GM21447 (cell line): Measurements from ENCODE around the gene WIPF3.
"Not testable (repeated sequence)": the region's sequence is repeated elsewhere in the genome, so short reads cannot be mapped to it uniquely, and the experiment has no call there.

Source experiments
- ATAC-seq: cut with Tn5 transposase; IDR thresholded peaks from one replicate; pipeline ENCODE4 v1.9.1; 2021; ENCODE audit not compliant: unreplicated experiment

Gene WIPF3

DNA sequence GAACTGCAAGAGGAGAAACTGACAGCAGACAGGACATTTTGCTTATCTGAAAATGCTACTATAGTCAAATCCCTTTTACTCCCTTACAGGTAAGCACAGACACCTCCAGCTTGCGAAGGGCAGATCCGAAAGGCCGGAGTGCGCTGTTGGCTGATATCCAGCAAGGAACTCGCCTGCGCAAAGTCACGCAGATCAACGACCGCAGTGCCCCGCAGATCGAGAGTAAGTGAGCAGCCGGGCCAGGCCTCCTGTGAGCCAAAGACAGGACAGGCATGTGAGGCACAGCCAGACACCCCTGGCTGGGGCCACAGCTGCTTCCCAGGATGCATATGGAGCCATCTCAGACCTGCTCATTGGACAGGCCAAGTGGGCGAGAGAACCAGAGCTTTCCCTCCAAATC is 69.4 kb downstream of the WIPF3 start:
- ATAC-seq, result no peak

- ATAC-seq, result no peak
Measured at GRCh38 chr7:29877196-29877595, 70.9 kb downstream of the WIPF3 start.

GRCh38 chr7:29878081-29878688 is 71.9 kb downstream of the WIPF3 start:
- ATAC-seq, result no peak

GRCh38 chr7:29879609-29880008 is 73.3 kb downstream of the WIPF3 start:
- no peak for ATAC-seq

DNA sequence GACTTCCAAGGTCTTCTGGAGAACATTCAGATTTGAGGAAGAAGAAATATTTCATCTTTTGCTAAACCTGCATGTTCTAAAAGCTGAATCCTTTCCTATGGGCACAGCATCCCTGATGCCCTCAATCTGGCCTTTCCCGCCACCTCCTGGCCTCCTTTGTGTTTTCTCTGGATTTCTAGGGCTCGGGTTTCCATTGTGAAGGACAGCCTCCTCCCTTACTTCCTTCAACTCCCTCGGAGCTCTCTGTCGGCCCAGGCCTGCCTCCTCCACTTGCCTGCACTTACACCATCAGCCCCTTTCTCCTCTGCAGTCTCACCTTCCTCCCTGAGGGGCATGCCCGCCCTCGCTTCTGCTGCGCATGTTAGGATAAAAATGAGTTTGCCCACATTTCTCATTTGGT is 75.4 kb downstream of the WIPF3 start:
- ATAC-seq, result no peak

DNA sequence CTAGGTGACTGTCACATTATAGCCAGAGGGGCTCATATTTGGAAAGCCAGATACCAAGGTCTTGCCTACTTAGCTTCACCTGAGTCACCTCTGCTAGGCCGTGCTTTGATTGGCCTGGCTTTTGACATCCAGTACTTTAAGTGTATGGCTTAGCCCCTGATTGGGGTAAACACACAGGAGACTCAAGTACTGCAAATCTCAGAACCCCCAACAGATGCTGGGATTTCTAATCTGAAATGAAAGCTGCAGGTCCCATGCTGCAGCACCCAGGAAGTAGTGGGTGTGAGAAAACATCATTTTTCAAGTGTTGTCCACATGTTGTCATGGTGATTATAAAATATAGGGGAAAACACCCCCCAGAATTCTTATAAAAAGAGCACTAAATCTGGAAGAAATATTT is 76.2 kb downstream of the WIPF3 start:
- no peak for ATAC-seq

GRCh38 chr7:29883462-29884398 is 77.4 kb downstream of the WIPF3 start:
- no peak for ATAC-seq

DNA sequence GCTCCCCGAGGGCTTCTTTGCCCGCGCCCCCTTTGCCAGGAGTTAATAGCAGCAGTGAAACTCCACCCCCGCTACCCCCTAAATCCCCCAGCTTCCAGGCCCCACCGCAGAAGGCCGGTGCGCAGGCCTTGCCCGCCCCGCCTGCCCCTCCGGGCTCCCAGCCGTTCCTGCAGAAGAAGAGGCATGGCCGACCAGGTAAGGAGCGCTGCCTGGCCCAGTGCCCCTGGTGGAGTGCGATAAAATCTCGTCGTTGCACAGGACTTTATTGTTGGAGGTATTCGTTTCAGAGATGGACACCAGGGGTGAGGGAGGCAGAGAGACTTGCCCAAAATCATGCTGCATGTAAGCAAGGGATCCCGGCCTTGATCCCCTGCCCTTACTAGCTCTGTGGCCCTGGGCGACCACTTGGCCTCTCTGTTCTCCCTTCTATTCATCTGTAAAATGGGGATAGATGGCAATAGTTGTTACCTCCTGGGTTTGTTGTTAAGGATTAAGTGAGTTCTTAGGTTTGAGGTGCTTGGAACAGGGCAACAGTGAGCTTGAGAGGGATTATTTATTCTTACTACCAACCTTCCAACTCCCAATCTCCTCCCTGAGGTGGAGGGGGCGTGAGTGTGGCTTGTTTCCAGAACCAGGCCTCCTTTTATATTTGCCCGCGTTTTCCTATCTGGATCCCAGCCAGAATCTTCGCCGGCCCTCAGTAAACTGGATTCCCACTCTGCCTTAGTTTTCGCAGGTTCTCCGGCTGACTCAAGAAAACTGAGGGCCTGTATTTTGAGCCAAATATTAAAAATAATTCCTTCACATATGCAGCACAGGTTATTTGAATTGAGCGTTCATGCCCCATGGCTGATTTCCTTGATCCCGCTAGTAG is 78.3 kb downstream of the WIPF3 start:
- no peak for ATAC-seq

- no peak for ATAC-seq
Measured at GRCh38 chr7:29885626-29886025, 79.3 kb downstream of the WIPF3 start.

GRCh38 chr7:29886827-29887226 is 80.5 kb downstream of the WIPF3 start:
- no peak for ATAC-seq

GRCh38 chr7:29888006-29888405 is 81.7 kb downstream of the WIPF3 start:
- no peak for ATAC-seq

DNA sequence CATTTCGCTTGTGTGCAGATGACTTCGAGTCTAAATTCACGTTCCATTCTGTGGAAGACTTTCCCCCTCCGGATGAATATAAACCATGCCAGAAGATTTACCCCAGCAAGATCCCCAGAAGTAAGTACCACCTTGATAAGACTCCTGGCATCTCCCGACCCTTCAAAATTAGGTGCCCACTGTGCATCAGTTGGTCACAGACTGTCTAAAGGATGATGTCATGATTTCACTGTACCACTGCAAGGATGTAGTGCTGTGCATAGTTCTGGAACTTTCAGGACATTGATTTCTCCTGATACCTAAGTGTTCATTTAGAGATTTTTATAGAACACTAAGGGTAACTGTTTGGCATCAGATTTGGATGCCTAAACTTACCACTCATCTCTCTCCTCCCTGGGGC is 83.0 kb downstream of the WIPF3 start:
- ATAC-seq, result no peak

DNA sequence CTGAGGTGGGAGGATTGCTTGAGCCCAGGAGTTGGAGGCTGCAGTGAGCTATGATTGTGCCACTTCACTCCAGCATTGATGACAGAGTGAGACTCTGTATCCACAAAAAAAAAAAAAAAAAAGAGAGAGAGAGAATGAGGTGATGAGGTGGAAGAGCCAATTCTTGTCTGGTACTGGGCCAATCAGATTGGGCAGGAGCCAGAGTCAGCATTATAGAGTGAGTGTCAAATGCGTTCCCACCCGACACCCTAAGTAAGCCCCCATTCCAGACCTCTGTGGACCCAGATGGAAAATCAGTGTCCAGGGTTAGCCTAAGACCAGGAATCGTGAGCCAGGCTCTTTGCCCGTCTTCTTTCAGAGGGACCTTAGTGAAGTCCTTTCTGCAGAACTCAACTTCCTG is 83.9 kb downstream of the WIPF3 start:
- ATAC-seq, result no peak

DNA sequence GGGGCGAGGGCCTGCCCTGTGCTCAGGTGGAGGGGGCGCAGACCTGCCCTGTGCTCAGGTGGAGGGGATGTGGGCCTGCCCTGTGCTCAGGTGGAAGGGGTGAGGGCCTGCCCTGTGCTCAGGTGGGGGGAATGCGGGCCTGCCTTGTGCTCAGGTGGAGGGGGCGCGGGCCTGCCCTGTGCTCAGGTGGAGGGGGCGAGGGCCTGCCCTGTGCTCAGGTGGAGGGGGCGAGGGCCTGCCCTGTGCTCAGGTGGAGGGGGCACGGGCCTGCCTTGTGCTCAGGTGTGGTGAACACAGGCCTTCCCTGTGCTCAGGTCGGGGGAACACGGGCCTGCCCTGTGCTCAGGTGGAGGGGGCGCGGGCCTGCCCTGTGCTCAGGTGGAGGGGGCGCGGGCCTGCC is 84.5 kb downstream of the WIPF3 start:
- ATAC-seq, result not testable (repeated sequence)

DNA sequence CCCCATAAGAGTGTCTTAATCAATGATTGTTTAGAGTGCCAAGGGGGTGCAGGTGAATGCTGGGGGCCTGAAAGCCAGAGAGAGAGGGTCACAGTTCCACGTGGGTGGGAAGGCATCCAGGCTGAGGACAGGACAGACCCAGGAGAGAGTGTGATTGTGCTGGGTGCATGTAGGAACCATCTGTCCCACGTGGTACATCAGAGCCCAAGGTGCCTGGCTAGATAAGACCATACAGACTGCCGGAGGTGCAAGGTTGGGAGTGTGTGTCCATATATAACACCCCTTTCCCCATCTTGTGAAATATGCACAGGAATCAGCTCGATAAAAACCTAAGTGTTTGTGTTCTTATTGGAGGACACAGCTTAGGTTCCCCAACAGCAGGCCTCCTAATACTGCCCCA is 85.5 kb downstream of the WIPF3 start:
- no peak for ATAC-seq

GRCh38 chr7:29892231-29892630 is 85.9 kb downstream of the WIPF3 start:
- no peak for ATAC-seq

GRCh38 chr7:29893351-29893965 is 87.2 kb downstream of the WIPF3 start:
- no peak for ATAC-seq

DNA sequence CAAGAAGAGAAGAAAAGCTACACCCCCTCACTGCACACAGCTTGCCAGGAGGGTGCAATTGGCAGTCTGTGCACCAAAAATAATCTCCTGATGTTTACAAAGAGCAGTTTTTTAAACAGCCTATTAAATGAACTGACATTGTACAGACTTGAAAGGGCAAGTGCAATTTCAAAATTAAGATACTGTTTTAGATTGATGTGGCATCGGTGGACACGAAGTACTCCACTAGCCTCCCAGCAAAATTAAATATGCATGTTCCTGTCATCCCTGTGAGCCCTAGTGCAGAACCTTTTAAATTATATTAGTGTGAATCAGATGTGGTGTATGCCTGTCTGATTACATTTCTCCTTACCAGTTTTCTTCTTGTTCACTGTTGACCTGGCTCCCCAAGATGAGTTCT is 87.9 kb downstream of the WIPF3 start:
- ATAC-seq, result no peak

DNA sequence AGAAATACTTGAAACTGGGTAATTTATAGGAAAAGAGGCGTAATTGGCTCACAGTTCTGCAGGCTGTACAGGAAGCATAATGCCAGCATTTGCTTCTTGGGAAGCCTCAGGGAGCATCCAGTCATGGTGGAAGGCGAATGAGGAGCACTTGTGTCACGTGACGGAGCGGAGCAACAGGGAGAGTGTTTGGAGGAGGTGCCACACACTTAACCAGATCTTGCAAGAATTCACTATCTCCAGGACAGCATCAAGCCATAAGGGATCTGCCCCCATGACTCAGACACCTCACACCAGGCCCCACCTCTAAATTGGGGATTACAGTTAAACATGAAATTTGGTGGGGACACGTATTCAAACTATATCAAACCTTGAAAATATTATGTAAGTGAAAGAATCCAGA is 89.3 kb downstream of the WIPF3 start:
- no peak for ATAC-seq

DNA sequence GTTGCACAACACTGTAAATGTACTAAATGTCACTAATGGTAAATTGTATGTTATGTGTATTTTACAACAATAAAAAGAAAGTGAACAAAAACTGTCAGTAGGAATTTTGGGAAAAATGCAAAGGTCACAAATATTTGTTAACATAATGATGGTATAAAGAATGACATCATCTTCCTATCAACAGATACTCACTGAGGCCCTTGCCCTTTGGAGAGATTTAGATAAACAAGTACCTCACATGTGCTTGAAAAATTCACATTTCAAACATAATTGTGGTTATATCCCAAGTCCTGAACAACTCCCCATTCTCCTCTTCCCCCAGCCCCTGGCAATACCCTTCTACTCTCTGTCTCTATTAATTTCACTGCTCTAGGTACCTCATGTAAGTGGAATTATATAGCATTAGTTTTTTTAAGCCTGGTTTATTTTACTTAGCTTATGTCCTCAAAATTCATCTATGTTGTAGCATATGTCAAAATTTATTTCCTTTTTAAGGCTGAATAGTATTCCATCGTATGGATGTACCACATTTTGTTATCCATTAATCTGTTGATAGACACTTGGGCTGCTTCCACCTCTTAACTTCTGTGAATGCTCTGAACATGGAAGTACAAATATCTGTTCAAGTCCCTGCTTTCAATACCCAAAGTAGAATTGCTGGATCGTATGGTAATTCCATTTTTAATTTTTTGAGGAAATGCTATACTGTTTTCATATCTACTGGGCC is 90.5 kb downstream of the WIPF3 start:
- no peak for ATAC-seq
